HepG2 (cell line): ENCODE data around the gene ITIH3. TPM values are rescaled to one million over a fixed set of nuclear protein-coding genes. Genes with fewer than 3 reads are reported as not detected.

ENCODE experiments used
- ATAC-seq: fragments of 200-7000 bp; cut with Tn5 transposase; 3 replicates; pipeline ENCODE4 v1.9.1; 2020; ENCODE audit warnings: mild to moderate bottlenecking, moderate library complexity
- BruUV-seq: library from RNA; stranded (reverse); fragments of 400-500 nt; replicated peaks from 2 replicates; lab custom pipeline; 2021; lab: Mats Ljungman, UMichigan
- CTCF ChIA-PET: fragments of 300-600 bp; formaldehyde crosslinking; extraction: SDS; loops from one replicate; lab custom pipeline; 2021; ENCODE audit warnings: low total read pairs, inconsistent platforms, low intra/inter-chr PET ratio; lab: Yijun Ruan, JAX
- POLR2A ChIA-PET: fragments of 350-600 bp; sonication (Branson Sonifier 250); formaldehyde crosslinking; loops from one replicate; lab custom pipeline; 2020; ENCODE audit warnings: antibody characterized with exemption, inconsistent platforms; lab: Yijun Ruan, JAX
- DNase-seq: peaks from one replicate; pipeline ENCODE4 v3.0.0-alpha.2; 2015; ENCODE audit warnings: low spot score
- FAIRE-seq: peaks from 3 replicates; lab custom pipeline; 2011; peaks lifted over from hg19 to GRCh38; lab: Jason Lieb, UNC
- H2AFZ ChIP-seq: one replicate; pipeline ENCODE4 v1.6.1; 2011; ENCODE audit warnings: low read length, inconsistent platforms
- H3K27ac ChIP-seq: fragments of 300-600 bp; 3 replicates; pipeline ENCODE4 v1.8.0; 2011; ENCODE audit warnings: mixed run types, mild to moderate bottlenecking, mixed read lengths, low read length, inconsistent platforms; ENCODE audit not compliant: insufficient read depth; ENCODE audit errors: extremely low read length
- H3K27me3 ChIP-seq, 2 experiments: fragments of 200-600 bp in 1 of 2; 2 replicates in 1 of 2; 3 replicates in 1 of 2; pipeline versions ENCODE4 v1.6.0 to v1.8.0; 2011; ENCODE audit warnings: low read length in 2 of 2, mild to moderate bottlenecking in 2 of 2, moderate library complexity in 2 of 2, inconsistent platforms in 1 of 2; ENCODE audit not compliant: insufficient read depth in 2 of 2, control insufficient read depth in 1 of 2
- H3K36me3 ChIP-seq, 2 experiments: fragments of 200-600 bp in 1 of 2; replicated peaks in 1 of 2; 2 replicates in 1 of 2; 3 replicates in 1 of 2; pipeline versions ENCODE4 v1.5.1 to v1.8.0; 2011; ENCODE audit warnings: low read length in 2 of 2, inconsistent platforms in 1 of 2; ENCODE audit not compliant: insufficient read depth in 2 of 2, control insufficient read depth in 1 of 2
- H3K4me1 ChIP-seq: 2 replicates; pipeline ENCODE4 v1.5.1; 2012; ENCODE audit warnings: low read length, inconsistent platforms; ENCODE audit not compliant: insufficient read depth
- H3K4me2 ChIP-seq: 2 replicates; pipeline ENCODE4 v1.6.0; 2011; ENCODE audit warnings: low read depth, low read length, inconsistent platforms
- H3K4me3 ChIP-seq, 3 experiments: fragments of 200-600 bp in 1 of 3; sonication (generic), shearing (Covaris generic) in 1 of 3; replicated peaks in 1 of 3; 2 replicates each; pipeline ENCODE4 v1.5.1; 2011 to 2016; ENCODE audit warnings: low read length in 3 of 3, inconsistent platforms in 2 of 3, low read depth in 2 of 3, mild to moderate bottlenecking in 2 of 3, control low read depth in 1 of 3, mixed read lengths in 1 of 3; ENCODE audit not compliant: insufficient read depth in 1 of 3
- H3K79me2 ChIP-seq: one replicate; pipeline ENCODE4 v1.6.1; 2011; ENCODE audit warnings: low read length, inconsistent platforms; ENCODE audit not compliant: insufficient read depth
- H3K9ac ChIP-seq: 2 replicates; pipeline ENCODE4 v1.6.0; 2011; ENCODE audit warnings: mild to moderate bottlenecking, low read depth, low read length, inconsistent platforms; ENCODE audit not compliant: insufficient read depth
- H3K9me3 ChIP-seq: 2 replicates; pipeline ENCODE4 v1.5.1; 2012; ENCODE audit warnings: mild to moderate bottlenecking, low read length
- H4K20me1 ChIP-seq: 2 replicates; pipeline ENCODE4 v1.6.0; 2011; ENCODE audit warnings: inconsistent platforms, mild to moderate bottlenecking, low read length, moderate library complexity; ENCODE audit not compliant: insufficient read depth
- GLI4 ChIP-seq: sonication (generic); formaldehyde crosslinking; IDR thresholded peaks from 2 replicates; pipeline ENCODE4 v1.5.1; 2020; ENCODE audit warnings: missing genetic modification reagents, mild to moderate bottlenecking, moderate library complexity, borderline replicate concordance
- JUN ChIP-seq: sonication (generic); formaldehyde crosslinking; IDR thresholded peaks from 2 replicates; pipeline ENCODE4 v1.4.0; 2020; ENCODE audit warnings: mild to moderate bottlenecking, missing genetic modification reagents
- ZNF530 ChIP-seq: sonication (generic); formaldehyde crosslinking; IDR thresholded peaks from 2 replicates; pipeline ENCODE4 v1.5.0; 2020; ENCODE audit warnings: low read depth, mild to moderate bottlenecking, missing genetic modification reagents
- ZNF564 ChIP-seq: sonication (generic); formaldehyde crosslinking; IDR thresholded peaks from 2 replicates; pipeline ENCODE4 v1.8.1; 2023; ENCODE audit warnings: mild to moderate bottlenecking, missing genetic modification reagents
- WGBS: methylation state at CpG from one replicate; pipeline ENCODE4 v1.1.6; 2017; ENCODE audit warnings: low lambda C conversion rate; 5-methylcytosine and 5-hydroxymethylcytosine counted together
- in situ Hi-C: cut with HindIII; loops from 2 replicates; pipeline ENCODE4 v1.10.0; 2017; ENCODE audit warnings: low pct_unique_long_range_greater_than_20kb; ENCODE audit not compliant: extremely low pct_ligation_motif_present
- intact Hi-C: fragments of 100-400 bp; cut with micrococcal nuclease; formaldehyde crosslinking; loops from one replicate; pipeline ENCODE4 v1.10.0; 2022; ENCODE audit not compliant: unreplicated experiment
- polyA plus RNA-seq, 8 experiments: library from polyadenylated mRNA; depleted of rRNA in 3 of 8; stranded (reverse) in 7 of 8; unstranded in 1 of 8; fragments of >200 nt; fragmentation: Illumina TruSeq in 4 of 8; extraction: Trizol in 4 of 8; gene quantifications; 2 replicates each; pipeline versions ENCODE4 v1.2.1 to v1.2.3, GENCODE V29; 2011 to 2016; ENCODE audit warnings: low read depth in 4 of 8, missing spikeins in 1 of 8, mixed read lengths in 1 of 8; ENCODE audit not compliant: insufficient read depth in 1 of 8
- total RNA-seq, 5 experiments: library from RNA; depleted of rRNA; stranded (reverse); fragments of >200 nt; fragmentation: Illumina TruSeq; extraction: Trizol; gene quantifications; 2 replicates each; pipeline ENCODE4 v1.2.3, GENCODE V29; 2016; ENCODE audit warnings: low read depth in 1 of 5
- TF ChIP-seq, protein P1 (sequence below): sonication (generic); formaldehyde crosslinking; IDR thresholded peaks from 2 replicates; pipeline ENCODE4 v1.4.0; 2020; ENCODE audit warnings: missing genetic modification reagents, borderline replicate concordance

ITIH3 gene
- total and polyA plus RNA-seq, 2 of the 13 experiments (the other 11 are each of a cell fraction or from before 2014, with no cell fraction given): 105 to 632 TPM

- intact Hi-C loops (no loop called here), in situ Hi-C loops (no loop called here)
- TF ChIP-seq, protein P1, sequence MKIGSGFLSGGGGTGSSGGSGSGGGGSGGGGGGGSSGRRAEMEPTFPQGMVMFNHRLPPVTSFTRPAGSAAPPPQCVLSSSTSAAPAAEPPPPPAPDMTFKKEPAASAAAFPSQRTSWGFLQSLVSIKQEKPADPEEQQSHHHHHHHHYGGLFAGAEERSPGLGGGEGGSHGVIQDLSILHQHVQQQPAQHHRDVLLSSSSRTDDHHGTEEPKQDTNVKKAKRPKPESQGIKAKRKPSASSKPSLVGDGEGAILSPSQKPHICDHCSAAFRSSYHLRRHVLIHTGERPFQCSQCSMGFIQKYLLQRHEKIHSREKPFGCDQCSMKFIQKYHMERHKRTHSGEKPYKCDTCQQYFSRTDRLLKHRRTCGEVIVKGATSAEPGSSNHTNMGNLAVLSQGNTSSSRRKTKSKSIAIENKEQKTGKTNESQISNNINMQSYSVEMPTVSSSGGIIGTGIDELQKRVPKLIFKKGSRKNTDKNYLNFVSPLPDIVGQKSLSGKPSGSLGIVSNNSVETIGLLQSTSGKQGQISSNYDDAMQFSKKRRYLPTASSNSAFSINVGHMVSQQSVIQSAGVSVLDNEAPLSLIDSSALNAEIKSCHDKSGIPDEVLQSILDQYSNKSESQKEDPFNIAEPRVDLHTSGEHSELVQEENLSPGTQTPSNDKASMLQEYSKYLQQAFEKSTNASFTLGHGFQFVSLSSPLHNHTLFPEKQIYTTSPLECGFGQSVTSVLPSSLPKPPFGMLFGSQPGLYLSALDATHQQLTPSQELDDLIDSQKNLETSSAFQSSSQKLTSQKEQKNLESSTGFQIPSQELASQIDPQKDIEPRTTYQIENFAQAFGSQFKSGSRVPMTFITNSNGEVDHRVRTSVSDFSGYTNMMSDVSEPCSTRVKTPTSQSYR: no peak
- TF ChIP-seq ZNF530 (CRISPR knock-in tag) (no peak), JUN (no peak), ZNF564 (CRISPR knock-in tag) (no peak), GLI4 (no peak)
- no peak overlapping the region for H3K9ac ChIP-seq
- H3K4me1 ChIP-seq: peaks cover 100% of the 10 kb centered on the region
- H2AFZ ChIP-seq: no peak overlapping the region
- no peak overlapping the region for H3K4me2 ChIP-seq
- no TSS peak for BruUV-seq
- no peak for FAIRE-seq
- POLR2A ChIA-PET: interaction anchor here (1.9 to 10.9 kb wide), 4 partner anchors 12 to 49 kb away, joined by 5 to 466 read pairs (median 44); partner anchors contain the start of genes ITIH1 and NEK4
- no peak overlapping the region for H3K27ac ChIP-seq
- no peak for DNase-seq
- CTCF ChIA-PET: no interaction called here
- H3K4me3 ChIP-seq: no peak overlapping the region
- peaks cover 2 to 4% of the 10 kb centered on the region in 2 experiments; a peak in 2 of 5 replicates for H3K36me3 ChIP-seq
- WGBS: 83% methylated on average over 9 of the region's 12 CpGs
- ATAC-seq: no peak
- H3K9me3 ChIP-seq: no peaks in the 10 kb centered on the region
- no peaks in the 10 kb centered on the region for H4K20me1 ChIP-seq
- no peaks in the 10 kb centered on the region for H3K27me3 ChIP-seq
- peaks cover 4% of the 10 kb centered on the region for H3K79me2 ChIP-seq
Measured at GRCh38 chr3:52791366-52791765, 3.2 kb upstream of the ITIH3 start.
